Stimulated activated CD8-positive, alpha-beta memory T cell treated with anti-CD3 and anti-CD28 coated beads, Interleukin-2, amount 100 ng/mL, for 1 hour (primary cell): Measurements from ENCODE around the gene HDAC8.

Source experiments
- DNase-seq, 2 donors: peaks; one replicate each; pipeline ENCODE4 v3.0.0-alpha.2; 2020; ENCODE audit warnings: low read depth in 2 of 2

HDAC8 gene

GRCh38 chrX:72295745-72296144, 276.9 kb downstream of the HDAC8 start:
- no peak for DNase-seq

GRCh38 chrX:72294497-72294896, 278.1 kb downstream of the HDAC8 start:
- no peak for DNase-seq

GRCh38 chrX:72282302-72282701, 290.3 kb downstream of the HDAC8 start:
- no peak for DNase-seq

- no peak for DNase-seq
These were observed 292.3 kb downstream of the HDAC8 start for GRCh38 chrX:72280321-72280845.
